ENCODE measurements around the gene ANXA10.

- TF ChIP-seq CTCF (IDR thresholded peaks at IDR 0.05; ENCODE audit: low read depth, low read length) = no peak
- TF ChIP-seq POLR2A (IDR thresholded peaks at IDR 0.05; ENCODE audit: extremely low read depth, insufficient read length) = no peak
- no peak for TF ChIP-seq MYC (IDR thresholded peaks at IDR 0.05; ENCODE audit: low read depth, low read length)
- no peak for TF ChIP-seq MAX (IDR thresholded peaks at IDR 0.05; ENCODE audit: low read depth, low read length)
Observed at GRCh38 chr4:168050002-168050401, 42.3 kb upstream of the ANXA10 start.

Measured in NB4 (cell line).